22Rv1 (cell line): ENCODE data around the gene KLK6.

Source experiments
- H3K27ac ChIP-seq: fragments of 450-650 bp; 2 replicates; pipeline ENCODE4 v1.5.1; 2017
- CTCF ChIP-seq: fragments of 450-650 bp; IDR thresholded peaks from 2 replicates; pipeline ENCODE4 v1.5.1; 2017; ENCODE audit warnings: mild to moderate bottlenecking
- ZFX ChIP-seq: fragments of 450-650 bp; IDR thresholded peaks from 2 replicates; pipeline ENCODE4 v1.6.1; 2017; ENCODE audit warnings: antibody characterized with exemption, borderline replicate concordance

The KLK6 gene

GRCh38 chr19:51010066-51010795, 40.8 kb upstream of the KLK6 start:
- TF ChIP-seq ZFX, result no peak
- no peak for TF ChIP-seq CTCF
- H3K27ac ChIP-seq, result no peak overlapping the region

- no peak overlapping the region for H3K27ac ChIP-seq
- TF ChIP-seq ZFX, result no peak
- TF ChIP-seq CTCF, result no peak
Observed at GRCh38 chr19:51009061-51009891, 39.9 kb upstream of the KLK6 start.

- H3K27ac ChIP-seq, result no peak overlapping the region
- TF ChIP-seq CTCF, result no peak
- TF ChIP-seq ZFX, result no peak
Observed at GRCh38 chr19:51007488-51007887, 38.1 kb upstream of the KLK6 start.

GRCh38 chr19:51006406-51006805, 37.0 kb upstream of the KLK6 start:
- no peak overlapping the region for H3K27ac ChIP-seq
- TF ChIP-seq CTCF (no peak), ZFX (no peak)

GRCh38 chr19:51005248-51005647, 35.9 kb upstream of the KLK6 start:
- no peak overlapping the region for H3K27ac ChIP-seq
- TF ChIP-seq ZFX (no peak), CTCF (no peak)

GRCh38 chr19:51003316-51003715, 33.9 kb upstream of the KLK6 start:
- TF ChIP-seq CTCF (no peak), ZFX (no peak)
- no peak overlapping the region for H3K27ac ChIP-seq

GRCh38 chr19:51002542-51003311, 33.3 kb upstream of the KLK6 start:
- TF ChIP-seq ZFX (no peak), CTCF (no peak)
- H3K27ac ChIP-seq, result no peak overlapping the region
